SK-N-SH treated with all-trans-retinoic acid at 6 μM for 48 hours (cell line): Measurements from ENCODE around the gene LRRC38.

ENCODE experiments used
- CSDC2 ChIP-seq: fragments of 250-450 bp; sonication (Bioruptor Pico); IDR thresholded peaks from 2 replicates; pipeline ENCODE4 v1.5.0; 2020; ENCODE audit warnings: mild to moderate bottlenecking, moderate library complexity
- PPARA ChIP-seq: fragments of 250-450 bp; sonication (Bioruptor Pico); IDR thresholded peaks from 2 replicates; pipeline ENCODE4 v1.5.0; 2020; ENCODE audit warnings: mild to moderate bottlenecking, borderline replicate concordance
- SNAI2 ChIP-seq: fragments of 250-450 bp; sonication (Bioruptor Pico); IDR thresholded peaks from 2 replicates; pipeline ENCODE4 v1.5.0; 2020; ENCODE audit warnings: mild to moderate bottlenecking, moderate library complexity
- TCF4 ChIP-seq: fragments of 250-450 bp; sonication (Bioruptor Pico); IDR thresholded peaks from 2 replicates; pipeline ENCODE4 v1.8.0; 2021; ENCODE audit warnings: mild to moderate bottlenecking, moderate library complexity, borderline replicate concordance
- TSHZ2 ChIP-seq: fragments of 250-450 bp; sonication (Bioruptor Pico); IDR thresholded peaks from 2 replicates; pipeline ENCODE4 v1.5.0; 2020; ENCODE audit warnings: mild to moderate bottlenecking, moderate library complexity
- ZNF70 ChIP-seq: fragments of 450-650 bp; formaldehyde crosslinking; IDR thresholded peaks from 2 replicates; pipeline ENCODE4 v1.5.0; 2020; ENCODE audit warnings: mild to moderate bottlenecking, moderate library complexity
- TF ChIP-seq, protein P1 (sequence below): fragments of 250-450 bp; sonication (Bioruptor Pico); IDR thresholded peaks from 2 replicates; pipeline ENCODE4 v1.5.1; 2021; ENCODE audit warnings: mild to moderate bottlenecking, moderate library complexity

GRCh38 chr1:13461977-13462376 is 51.8 kb downstream of the LRRC38 start:
- no peak for TF ChIP-seq SNAI2 (CRISPR knock-in tag)
- TF ChIP-seq TCF4 (CRISPR knock-in tag) = no peak
- no peak for TF ChIP-seq TSHZ2
- TF ChIP-seq, protein P1, sequence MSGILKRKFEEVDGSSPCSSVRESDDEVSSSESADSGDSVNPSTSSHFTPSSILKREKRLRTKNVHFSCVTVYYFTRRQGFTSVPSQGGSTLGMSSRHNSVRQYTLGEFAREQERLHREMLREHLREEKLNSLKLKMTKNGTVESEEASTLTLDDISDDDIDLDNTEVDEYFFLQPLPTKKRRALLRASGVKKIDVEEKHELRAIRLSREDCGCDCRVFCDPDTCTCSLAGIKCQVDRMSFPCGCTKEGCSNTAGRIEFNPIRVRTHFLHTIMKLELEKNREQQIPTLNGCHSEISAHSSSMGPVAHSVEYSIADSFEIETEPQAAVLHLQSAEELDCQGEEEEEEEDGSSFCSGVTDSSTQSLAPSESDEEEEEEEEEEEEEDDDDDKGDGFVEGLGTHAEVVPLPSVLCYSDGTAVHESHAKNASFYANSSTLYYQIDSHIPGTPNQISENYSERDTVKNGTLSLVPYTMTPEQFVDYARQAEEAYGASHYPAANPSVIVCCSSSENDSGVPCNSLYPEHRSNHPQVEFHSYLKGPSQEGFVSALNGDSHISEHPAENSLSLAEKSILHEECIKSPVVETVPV (CRISPR knock-in tag) = no peak
- TF ChIP-seq CSDC2 (CRISPR knock-in tag) = no peak
- TF ChIP-seq PPARA (CRISPR knock-in tag) = no peak
- no peak for TF ChIP-seq ZNF70 (CRISPR knock-in tag)
